ENCODE results near the gene SIGLEC1. TPM values are rescaled to one million over a fixed set of nuclear protein-coding genes. Genes with fewer than 3 reads are reported as not detected.

SIGLEC1 gene
- total RNA-seq, 1 experiment from 2014 or later = 0.17 TPM

DNA sequence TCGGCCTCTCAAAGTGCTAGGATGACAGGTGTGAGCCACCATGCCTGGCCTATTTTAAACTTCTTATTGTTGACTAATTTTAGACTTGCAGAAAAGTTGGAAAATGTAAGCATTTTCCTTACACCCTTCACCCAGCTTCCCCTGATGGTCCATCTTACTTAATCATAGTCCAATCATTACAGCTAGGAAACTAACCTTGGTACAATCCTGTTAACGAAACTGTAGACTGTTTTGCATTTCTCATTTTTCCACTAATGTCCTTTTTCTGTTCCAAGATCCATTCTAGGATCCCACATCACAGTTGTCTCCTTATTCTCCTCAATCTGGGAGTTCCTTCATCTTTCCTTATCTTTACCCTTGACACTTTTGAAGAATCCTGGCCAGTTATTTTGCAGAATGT is 48.5 kb downstream of the SIGLEC1 start:
- no TSS peak for BruUV-seq (replicated peaks)
- H3K27ac ChIP-seq (ENCODE audit: low read depth, low read length) = no peak overlapping the region
- no peaks in the 10 kb centered on the region for H3K27me3 ChIP-seq (ENCODE audit: insufficient read depth, low read length)
- ChIA-PET CTCF (no interaction called here), RAD21 (ENCODE audit: low non-redundant PET in 1 of 2, low total read pairs in 2 of 2, uncharacterized antibody in 2 of 2, unreplicated experiment in 2 of 2) (no interaction called here), POLR2A (no interaction called here)
- no peaks in the 10 kb centered on the region for H4K20me1 ChIP-seq (ENCODE audit: insufficient read depth)
- no peaks in the 10 kb centered on the region; a peak in 1 of 4 replicates for H3K9me3 ChIP-seq (ENCODE audit: control insufficient read depth in 1 of 2, insufficient read depth in 1 of 2, low read depth in 1 of 2, low read length in 2 of 2)
- no peaks in the 10 kb centered on the region for H3K36me3 ChIP-seq (ENCODE audit: control insufficient read depth in 1 of 2, insufficient read depth in 2 of 2, low read length in 2 of 2)
- intact Hi-C loops (cut with micrococcal nuclease) = no loop called here
- no peaks in the 10 kb centered on the region for H3K4me1 ChIP-seq (ENCODE audit: control insufficient read depth in 1 of 2, insufficient read depth in 2 of 2, low read length in 2 of 2)
- H3K9me2 ChIP-seq (ENCODE audit: insufficient read depth) = no peaks in the 10 kb centered on the region
- no peak overlapping the region for H3K4me2 ChIP-seq (ENCODE audit: low read length)
- no peak for ATAC-seq
- DNase-seq (ENCODE audit: low read depth, low spot score) = no peak
- H2AFZ ChIP-seq (ENCODE audit: low read depth, low read length, poor library complexity, severe bottlenecking) = no peak overlapping the region
- TF ChIP-seq, protein P1, sequence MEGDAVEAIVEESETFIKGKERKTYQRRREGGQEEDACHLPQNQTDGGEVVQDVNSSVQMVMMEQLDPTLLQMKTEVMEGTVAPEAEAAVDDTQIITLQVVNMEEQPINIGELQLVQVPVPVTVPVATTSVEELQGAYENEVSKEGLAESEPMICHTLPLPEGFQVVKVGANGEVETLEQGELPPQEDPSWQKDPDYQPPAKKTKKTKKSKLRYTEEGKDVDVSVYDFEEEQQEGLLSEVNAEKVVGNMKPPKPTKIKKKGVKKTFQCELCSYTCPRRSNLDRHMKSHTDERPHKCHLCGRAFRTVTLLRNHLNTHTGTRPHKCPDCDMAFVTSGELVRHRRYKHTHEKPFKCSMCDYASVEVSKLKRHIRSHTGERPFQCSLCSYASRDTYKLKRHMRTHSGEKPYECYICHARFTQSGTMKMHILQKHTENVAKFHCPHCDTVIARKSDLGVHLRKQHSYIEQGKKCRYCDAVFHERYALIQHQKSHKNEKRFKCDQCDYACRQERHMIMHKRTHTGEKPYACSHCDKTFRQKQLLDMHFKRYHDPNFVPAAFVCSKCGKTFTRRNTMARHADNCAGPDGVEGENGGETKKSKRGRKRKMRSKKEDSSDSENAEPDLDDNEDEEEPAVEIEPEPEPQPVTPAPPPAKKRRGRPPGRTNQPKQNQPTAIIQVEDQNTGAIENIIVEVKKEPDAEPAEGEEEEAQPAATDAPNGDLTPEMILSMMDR (IDR thresholded peaks at IDR 0.05 in 2 of 3, conservative IDR thresholded peaks at IDR 0.05 in 1 of 3; ENCODE audit: borderline replicate concordance in 1 of 3, insufficient read depth in 1 of 3, low read depth in 2 of 3, low read length in 2 of 3) = no peak
- TF ChIP-seq CBX3 (IDR thresholded peaks at IDR 0.05; ENCODE audit: low read depth) (no peak), YY1 (IDR thresholded peaks at IDR 0.05; ENCODE audit: extremely low read depth, insufficient replicate concordance, low read depth, low read length) (no peak), FOSL1 (IDR thresholded peaks at IDR 0.05; ENCODE audit: low read depth) (no peak)
- no peaks in the 10 kb centered on the region for H3K79me2 ChIP-seq (ENCODE audit: insufficient read depth, low read length)
- no peak overlapping the region for H3K4me3 ChIP-seq (replicated peaks in 1 of 2; ENCODE audit: low read depth in 1 of 2, low read length in 2 of 2)
- H3K9ac ChIP-seq (ENCODE audit: low read length) = no peak overlapping the region

DNA sequence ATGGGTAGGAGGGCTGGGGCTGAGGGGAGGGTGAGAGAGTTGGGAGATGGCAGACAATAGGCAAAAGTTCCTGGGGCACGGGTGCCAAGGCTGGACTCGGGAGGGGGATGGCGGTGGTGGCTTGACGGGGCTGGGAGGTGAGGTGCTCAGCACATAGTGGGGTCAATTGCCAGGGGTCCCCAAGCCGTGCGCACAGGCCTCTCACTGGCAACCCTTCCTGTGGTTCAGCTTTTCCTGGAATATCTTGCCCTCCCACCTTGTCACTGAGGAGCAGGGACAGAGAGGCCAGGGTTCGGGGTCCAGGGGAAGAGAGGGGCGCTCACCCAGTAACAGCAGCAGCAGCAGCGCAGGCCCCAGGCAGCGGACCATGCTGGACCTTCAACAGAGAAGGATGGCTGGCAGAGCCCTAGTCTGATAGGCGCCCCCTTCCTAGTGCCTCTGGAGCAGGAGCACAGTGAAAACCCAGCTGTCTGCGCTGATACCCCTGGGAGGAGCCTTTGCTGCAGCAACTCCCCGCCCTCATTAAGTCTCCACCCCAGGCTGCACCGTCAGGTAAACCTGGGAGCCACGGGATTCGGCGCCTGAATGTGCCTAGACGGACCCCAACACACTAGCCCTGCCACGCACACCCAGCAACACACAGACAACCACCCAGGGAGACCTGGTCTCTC is 49.2 kb downstream of the SIGLEC1 start, which contains the start of gene GFRA4:
Gene GFRA4, minus strand, starts transcription at position 369 of the 671 bp plus-strand sequence. Its CDS starts 0 bp downstream, at position 369.
- no peak for ATAC-seq
- RAD21 ChIA-PET (ENCODE audit: low non-redundant PET in 1 of 2, low total read pairs in 2 of 2, uncharacterized antibody in 2 of 2, unreplicated experiment in 2 of 2) = no interaction called here
- H2AFZ ChIP-seq (ENCODE audit: low read depth, low read length, poor library complexity, severe bottlenecking) = no peak within 1 kb of the TSS
- BruUV-seq (replicated peaks) = no TSS peak
- no peaks in the 10 kb centered on the region; a peak in 1 of 4 replicates for H3K9me3 ChIP-seq (ENCODE audit: control insufficient read depth in 1 of 2, insufficient read depth in 1 of 2, low read depth in 1 of 2, low read length in 2 of 2)
- no peak for DNase-seq (ENCODE audit: low read depth, low spot score)
- H3K4me1 ChIP-seq (ENCODE audit: control insufficient read depth in 1 of 2, insufficient read depth in 2 of 2, low read length in 2 of 2) = no peaks in the 10 kb centered on the region
- H3K4me3 ChIP-seq (replicated peaks in 1 of 2; ENCODE audit: low read depth in 1 of 2, low read length in 2 of 2) = no peak within 1 kb of the TSS
- H4K20me1 ChIP-seq (ENCODE audit: insufficient read depth) = no peaks in the 10 kb centered on the region
- CTCF ChIA-PET = no interaction called here
- H3K27me3 ChIP-seq (ENCODE audit: insufficient read depth, low read length) = no peaks in the 10 kb centered on the region
- POLR2A ChIA-PET = no interaction called here
- H3K27ac ChIP-seq (ENCODE audit: low read depth, low read length) = no peak within 1 kb of the TSS
- no peaks in the 10 kb centered on the region for H3K79me2 ChIP-seq (ENCODE audit: insufficient read depth, low read length)
- intact Hi-C loops (cut with micrococcal nuclease) = no loop called here
- H3K4me2 ChIP-seq (ENCODE audit: low read length) = no peak within 1 kb of the TSS
- H3K9me2 ChIP-seq (ENCODE audit: insufficient read depth) = no peaks in the 10 kb centered on the region
- no peaks in the 10 kb centered on the region for H3K36me3 ChIP-seq (ENCODE audit: control insufficient read depth in 1 of 2, insufficient read depth in 2 of 2, low read length in 2 of 2)
- H3K9ac ChIP-seq (ENCODE audit: low read length) = no peak within 1 kb of the TSS
- TF ChIP-seq, protein P2, sequence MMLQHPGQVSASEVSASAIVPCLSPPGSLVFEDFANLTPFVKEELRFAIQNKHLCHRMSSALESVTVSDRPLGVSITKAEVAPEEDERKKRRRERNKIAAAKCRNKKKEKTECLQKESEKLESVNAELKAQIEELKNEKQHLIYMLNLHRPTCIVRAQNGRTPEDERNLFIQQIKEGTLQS (IDR thresholded peaks at IDR 0.05) = no peak
- TF ChIP-seq SIN3A (IDR thresholded peaks at IDR 0.05; ENCODE audit: low read depth) = no peak
- TF ChIP-seq TCF7L2 (IDR thresholded peaks at IDR 0.05; ENCODE audit: borderline replicate concordance, extremely low read depth, insufficient read depth, insufficient read length) = no peak
- TF ChIP-seq, protein P3, sequence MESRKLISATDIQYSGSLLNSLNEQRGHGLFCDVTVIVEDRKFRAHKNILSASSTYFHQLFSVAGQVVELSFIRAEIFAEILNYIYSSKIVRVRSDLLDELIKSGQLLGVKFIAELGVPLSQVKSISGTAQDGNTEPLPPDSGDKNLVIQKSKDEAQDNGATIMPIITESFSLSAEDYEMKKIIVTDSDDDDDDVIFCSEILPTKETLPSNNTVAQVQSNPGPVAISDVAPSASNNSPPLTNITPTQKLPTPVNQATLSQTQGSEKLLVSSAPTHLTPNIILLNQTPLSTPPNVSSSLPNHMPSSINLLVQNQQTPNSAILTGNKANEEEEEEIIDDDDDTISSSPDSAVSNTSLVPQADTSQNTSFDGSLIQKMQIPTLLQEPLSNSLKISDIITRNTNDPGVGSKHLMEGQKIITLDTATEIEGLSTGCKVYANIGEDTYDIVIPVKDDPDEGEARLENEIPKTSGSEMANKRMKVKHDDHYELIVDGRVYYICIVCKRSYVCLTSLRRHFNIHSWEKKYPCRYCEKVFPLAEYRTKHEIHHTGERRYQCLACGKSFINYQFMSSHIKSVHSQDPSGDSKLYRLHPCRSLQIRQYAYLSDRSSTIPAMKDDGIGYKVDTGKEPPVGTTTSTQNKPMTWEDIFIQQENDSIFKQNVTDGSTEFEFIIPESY (IDR thresholded peaks at IDR 0.05; ENCODE audit: extremely low read depth, insufficient replicate concordance, low read length) = no peak
- TF ChIP-seq EZH2phosphoT487 (IDR thresholded peaks at IDR 0.05; ENCODE audit: borderline replicate concordance) = no peak
- no peak for TF ChIP-seq JUND (IDR thresholded peaks at IDR 0.05)
